Natural killer cell (primary cell): Measurements from ENCODE around the gene GOLPH3L. TPM values are rescaled to one million over a fixed set of nuclear protein-coding genes. Genes with fewer than 3 reads are reported as not detected.

ENCODE experiments used
- ATAC-seq, 3 donors: fragments of 150-1000 bp in 2 of 3; fragments of 200-7000 bp in 1 of 3; cut with Tn5 transposase; 1 replicate in 1 of 3; 2 replicates in 2 of 3; pipeline ENCODE4 v1.10.0; 2021; ENCODE audit warnings: mild to moderate bottlenecking in 2 of 3, moderate library complexity in 2 of 3
- DNase-seq, 2 donors: peaks; one replicate each; pipeline versions ENCODE4 v3.0.0 to v3.0.0-alpha.2; 2013 to 2021; ENCODE audit warnings: mixed read lengths in 1 of 2
- H3K27ac ChIP-seq: one replicate; pipeline ENCODE4 v1.5.1; 2013; ENCODE audit warnings: mild to moderate bottlenecking, low read length
- H3K27me3 ChIP-seq: one replicate; pipeline ENCODE4 v1.6.1; 2013; ENCODE audit warnings: low read length; ENCODE audit not compliant: control insufficient read depth, insufficient read depth
- H3K36me3 ChIP-seq: one replicate; pipeline ENCODE4 v1.6.1; 2013; ENCODE audit warnings: low read length; ENCODE audit not compliant: control insufficient read depth, insufficient read depth
- H3K4me1 ChIP-seq: one replicate; pipeline ENCODE4 v1.6.1; 2013; ENCODE audit warnings: low read length; ENCODE audit not compliant: control insufficient read depth, insufficient read depth
- H3K4me3 ChIP-seq: one replicate; pipeline ENCODE4 v1.5.1; 2013; ENCODE audit warnings: low read length
- H3K9me3 ChIP-seq: one replicate; pipeline ENCODE4 v1.6.1; 2013; ENCODE audit warnings: low read length; ENCODE audit not compliant: control insufficient read depth, insufficient read depth
- H3K27ac Mint-ChIP-seq, 2 donors: one replicate each; pipeline ENCODE4 v1.8.0; 2022; ENCODE audit warnings: mild to moderate bottlenecking in 2 of 2, mixed read lengths in 2 of 2, moderate library complexity in 1 of 2
- H3K27me3 Mint-ChIP-seq, 2 donors: one replicate each; pipeline ENCODE4 v1.8.0; 2022; ENCODE audit warnings: low read depth in 2 of 2, mixed read lengths in 2 of 2
- H3K36me3 Mint-ChIP-seq: one replicate; pipeline ENCODE4 v1.8.0; 2022; ENCODE audit warnings: mixed read lengths
- H3K4me1 Mint-ChIP-seq, 2 donors: one replicate each; pipeline ENCODE4 v1.8.0; 2022; ENCODE audit warnings: mixed read lengths in 2 of 2
- H3K4me3 Mint-ChIP-seq: one replicate; pipeline ENCODE4 v1.8.0; 2022; ENCODE audit warnings: mild to moderate bottlenecking, moderate library complexity, mixed read lengths
- H3K9me3 Mint-ChIP-seq, 2 donors: one replicate each; pipeline ENCODE4 v1.8.0; 2022; ENCODE audit warnings: mixed read lengths in 2 of 2
- CTCF ChIP-seq: fragments of 200-600 bp; IDR thresholded peaks from one replicate; pipeline ENCODE4 v1.8.0; 2022; ENCODE audit warnings: antibody characterized with exemption
- WGBS: methylation state at CpG from one replicate; pipeline ENCODE4 v1.1.7; 2013; ENCODE audit warnings: missing lambda C conversion rate; ENCODE audit not compliant: insufficient coverage; 5-methylcytosine and 5-hydroxymethylcytosine counted together
- intact Hi-C: fragments of 100-400 bp; cut with micrococcal nuclease; formaldehyde crosslinking; loops from one replicate; pipeline ENCODE4 v1.14.2; 2022
- total RNA-seq, 4 donors: library from RNA; stranded (reverse); fragments of 120-200 nt in 1 of 4; gene quantifications; one replicate each; pipeline versions ENCODE4 v1.2.3 to v1.2.4, GENCODE V29; 2013 to 2022

The GOLPH3L gene
- total RNA-seq, 3 donors from 2014 or later (not counting 1 experiment from before 2014, with no cell fraction given): 6.2 to 13.6 (median 10.3) TPM

- intact Hi-C loops: no loop called here
- Mint-ChIP-seq H3K4me1 (peaks cover 0 to 6% of the 10 kb centered on the region in 2 donors), H3K9me3 (no peaks in the 10 kb centered on the region), H3K27ac (no peak overlapping the region), H3K27me3 (no peaks in the 10 kb centered on the region), H3K4me3 (no peak overlapping the region), H3K36me3 (no peaks in the 10 kb centered on the region)
- TF ChIP-seq CTCF: no peak
- no peaks in the 10 kb centered on the region for H3K4me1 ChIP-seq
- no peak overlapping the region for H3K27ac ChIP-seq
- WGBS: 93% methylated on average over 3 of the region's 3 CpGs
- H3K9me3 ChIP-seq: no peaks in the 10 kb centered on the region
- DNase-seq: no peak
- ATAC-seq: no peak
- H3K36me3 ChIP-seq: no peaks in the 10 kb centered on the region
- H3K27me3 ChIP-seq: no peaks in the 10 kb centered on the region
- no peak overlapping the region for H3K4me3 ChIP-seq
Observed at GRCh38 chr1:150596976-150597375, 100.0 kb downstream of the GOLPH3L start.

Other genes with a start within 250 kb of the GOLPH3L start
- 10 to 100 TPM; 34.7 to 50.0 (median 44.9) TPM for gene TARS2, start 209.7 kb downstream of the GOLPH3L start, total RNA-seq
- under 1 TPM in 2 of 3 donors, not detected in 1; 0.42 to 0.43 TPM for gene ECM1, start 189.0 kb downstream of the GOLPH3L start, total RNA-seq
- not detected for gene FALEC, start 181.4 kb downstream of the GOLPH3L start, total RNA-seq
- 1 to 10 TPM; 1.7 to 2.9 (median 2.9) TPM for gene ADAMTSL4, start 147.7 kb downstream of the GOLPH3L start, total RNA-seq
- 1,000 to 10,000 TPM in 1 of 3 donors, 100 to 1,000 TPM in 2; 929 to 1,396 (median 938) TPM for gene MCL1, start 117.5 kb downstream of the GOLPH3L start, total RNA-seq
- gene ENSA, start 67.5 kb downstream of the GOLPH3L start, total RNA-seq: 100 to 1,000 TPM; 185 to 228 (median 220) TPM
- gene HORMAD1, start 23.7 kb upstream of the GOLPH3L start, total RNA-seq: under 1 TPM in 2 of 3 donors, not detected in 1; 0.57 to 0.65 TPM
- 100 to 1,000 TPM; 169 to 245 (median 229) TPM for gene CTSS, start 68.6 kb upstream of the GOLPH3L start, total RNA-seq
- 10 to 100 TPM in 1 of 3 donors, 1 to 10 TPM in 2; 9.1 to 11.0 (median 9.1) TPM for gene CTSK, start 111.1 kb upstream of the GOLPH3L start, total RNA-seq
- gene ARNT, start 179.4 kb upstream of the GOLPH3L start, total RNA-seq: 10 to 100 TPM; 34.0 to 41.4 (median 38.2) TPM
- not detected for gene CTXND2, start 190.0 kb upstream of the GOLPH3L start, total RNA-seq
- gene SETDB1, start 229.2 kb upstream of the GOLPH3L start, total RNA-seq: 10 to 100 TPM; 64.6 to 74.3 (median 70.5) TPM